Measurements from ENCODE around the gene A3GALT2.

GRCh38 chr1:33289858-33290154 lies 31.1 kb downstream of the A3GALT2 start:
- TF ChIP-seq, protein P1, sequence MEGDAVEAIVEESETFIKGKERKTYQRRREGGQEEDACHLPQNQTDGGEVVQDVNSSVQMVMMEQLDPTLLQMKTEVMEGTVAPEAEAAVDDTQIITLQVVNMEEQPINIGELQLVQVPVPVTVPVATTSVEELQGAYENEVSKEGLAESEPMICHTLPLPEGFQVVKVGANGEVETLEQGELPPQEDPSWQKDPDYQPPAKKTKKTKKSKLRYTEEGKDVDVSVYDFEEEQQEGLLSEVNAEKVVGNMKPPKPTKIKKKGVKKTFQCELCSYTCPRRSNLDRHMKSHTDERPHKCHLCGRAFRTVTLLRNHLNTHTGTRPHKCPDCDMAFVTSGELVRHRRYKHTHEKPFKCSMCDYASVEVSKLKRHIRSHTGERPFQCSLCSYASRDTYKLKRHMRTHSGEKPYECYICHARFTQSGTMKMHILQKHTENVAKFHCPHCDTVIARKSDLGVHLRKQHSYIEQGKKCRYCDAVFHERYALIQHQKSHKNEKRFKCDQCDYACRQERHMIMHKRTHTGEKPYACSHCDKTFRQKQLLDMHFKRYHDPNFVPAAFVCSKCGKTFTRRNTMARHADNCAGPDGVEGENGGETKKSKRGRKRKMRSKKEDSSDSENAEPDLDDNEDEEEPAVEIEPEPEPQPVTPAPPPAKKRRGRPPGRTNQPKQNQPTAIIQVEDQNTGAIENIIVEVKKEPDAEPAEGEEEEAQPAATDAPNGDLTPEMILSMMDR (IDR thresholded peaks at IDR 0.05): no peak
- TF ChIP-seq SIN3A (IDR thresholded peaks at IDR 0.05; ENCODE audit: borderline replicate concordance, low read depth, low read length): no peak
- TF ChIP-seq REST (IDR thresholded peaks at IDR 0.05; ENCODE audit: low read depth, low read length): no peak
- no peak for TF ChIP-seq GABPA (IDR thresholded peaks at IDR 0.05; ENCODE audit: low read depth)
- TF ChIP-seq, protein P2, sequence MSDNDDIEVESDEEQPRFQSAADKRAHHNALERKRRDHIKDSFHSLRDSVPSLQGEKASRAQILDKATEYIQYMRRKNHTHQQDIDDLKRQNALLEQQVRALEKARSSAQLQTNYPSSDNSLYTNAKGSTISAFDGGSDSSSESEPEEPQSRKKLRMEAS (IDR thresholded peaks at IDR 0.05; ENCODE audit: low read depth): no peak

Data from SK-N-SH (cell line).